Tibial artery (tissue), 4 donors: ENCODE measurements around the gene TMEM214.

ENCODE experiments used
- DNase-seq, 2 donors: peaks; one replicate each; pipeline ENCODE4 v3.0.0-alpha.2; 2019
- H3K27ac ChIP-seq, 2 donors: fragments of 200-600 bp; sonication (generic) in 1 of 2; 1 replicate in 1 of 2; 2 replicates in 1 of 2; pipeline ENCODE4 v1.5.1; 2018 to 2019; ENCODE audit warnings: mild to moderate bottlenecking in 1 of 2
- H3K27me3 ChIP-seq, 2 donors: fragments of 200-600 bp; sonication (generic) in 1 of 2; one replicate each; pipeline versions ENCODE4 v1.5.1 to v1.6.0; 2016 to 2019
- H3K36me3 ChIP-seq, 3 donors: fragments of 200-600 bp; sonication (generic) in 2 of 3; one replicate each; pipeline ENCODE4 v1.5.1; 2016 to 2019; ENCODE audit warnings: mild to moderate bottlenecking in 2 of 3
- H3K4me1 ChIP-seq, 4 donors: fragments of 200-600 bp; sonication (generic) in 2 of 4; 1 replicate in 3 of 4; 2 replicates in 1 of 4; pipeline ENCODE4 v1.5.1; 2016 to 2019
- H3K4me3 ChIP-seq, 2 donors: fragments of 200-600 bp; sonication (generic) in 1 of 2; 1 replicate in 1 of 2; 2 replicates in 1 of 2; pipeline ENCODE4 v1.5.1; 2018 to 2019; ENCODE audit warnings: mild to moderate bottlenecking in 2 of 2
- H3K9me3 ChIP-seq, 3 donors: fragments of 200-600 bp; sonication (generic) in 1 of 3; one replicate each; pipeline ENCODE4 v1.5.1; 2016 to 2019
- CTCF ChIP-seq, 2 experiments: fragments of 200-600 bp in 1 of 2; fragments of 450-650 bp in 1 of 2; IDR thresholded peaks; one replicate each; pipeline ENCODE4 v1.5.1; 2017 to 2019; ENCODE audit warnings: antibody characterized with exemption in 2 of 2, mild to moderate bottlenecking in 1 of 2, moderate library complexity in 1 of 2
- intact Hi-C: fragments of 100-400 bp; cut with DNase I; formaldehyde crosslinking; loops from one replicate; pipeline ENCODE4 v1.15.0; 2023; ENCODE audit warnings: low total_unique reads

TMEM214 gene

GRCh38 chr2:27029051-27029450 lies 3.7 kb upstream of the TMEM214 start:
- intact Hi-C loops, result no loop called here
- Histone ChIP-seq H3K27ac (no peak overlapping the region), H3K4me3 (no peak overlapping the region), H3K9me3 (no peaks in the 10 kb centered on the region), H3K27me3 (no peaks in the 10 kb centered on the region), H3K36me3 (peaks cover 0 to 43% (median 25%) of the 10 kb centered on the region in 3 donors), H3K4me1 (peaks cover 0 to 12% (median 5%) of the 10 kb centered on the region in 4 donors)
- peak in 1 of 2 donors; percentile 3 for DNase-seq
- no peak for TF ChIP-seq CTCF (IDR thresholded peaks at IDR 0.05)

GRCh38 chr2:27033253-27033852 lies 588 bp downstream of the TMEM214 start:
- Histone ChIP-seq H3K27me3 (no peaks in the 10 kb centered on the region), H3K9me3 (no peaks in the 10 kb centered on the region), H3K4me3 (peak overlapping the region; percentile 96 to 98), H3K4me1 (peaks cover 0 to 22% (median 16%) of the 10 kb centered on the region in 4 donors), H3K36me3 (peaks cover 26 to 39% (median 32%) of the 10 kb centered on the region in 3 donors), H3K27ac (peak overlapping the region; percentile 91)
- intact Hi-C loops, result loop anchor here (5.0 to 10.0 kb wide), 3 partner anchors 49 to 181 kb away; partner anchors contain the start of genes ATRAID, CAD, MAPRE3 and SLC5A6
- peak in 1 of 2 experiments; percentile 0 for TF ChIP-seq CTCF (IDR thresholded peaks at IDR 0.05)
- DNase-seq, result no peak

- H3K36me3 ChIP-seq, result peaks cover 50 to 70% (median 64%) of the 10 kb centered on the region in 3 donors
- intact Hi-C loops, result loop anchor here (10.0 kb wide), 1 partner anchor 177 kb away; the partner anchor contains the start of genes ATRAID, CAD and SLC5A6
- DNase-seq, result no peak
- H3K27ac ChIP-seq, result no peak overlapping the region
- H3K27me3 ChIP-seq, result no peaks in the 10 kb centered on the region
- peaks cover 0 to 24% (median 18%) of the 10 kb centered on the region in 4 donors for H3K4me1 ChIP-seq
- no peak overlapping the region for H3K4me3 ChIP-seq
- H3K9me3 ChIP-seq, result no peaks in the 10 kb centered on the region
- no peak for TF ChIP-seq CTCF (IDR thresholded peaks at IDR 0.05)
These were observed 5.2 kb downstream of the TMEM214 start for GRCh38 chr2:27038012-27038411.

GRCh38 chr2:27038631-27039339 lies 6.0 kb downstream of the TMEM214 start:
- DNase-seq, result no peak
- Histone ChIP-seq H3K9me3 (no peaks in the 10 kb centered on the region), H3K27me3 (no peaks in the 10 kb centered on the region), H3K27ac (no peak overlapping the region), H3K4me3 (no peak overlapping the region), H3K4me1 (peaks cover 0 to 19% (median 15%) of the 10 kb centered on the region in 4 donors), H3K36me3 (peaks cover 50 to 70% (median 64%) of the 10 kb centered on the region in 3 donors)
- intact Hi-C loops, result loop anchor here (10.0 kb wide), 1 partner anchor 176 kb away; the partner anchor contains the start of genes ATRAID, CAD and SLC5A6
- TF ChIP-seq CTCF (IDR thresholded peaks at IDR 0.05), result no peak

- Histone ChIP-seq H3K27me3 (no peaks in the 10 kb centered on the region), H3K36me3 (peaks cover 50 to 70% (median 64%) of the 10 kb centered on the region in 3 donors), H3K27ac (no peak overlapping the region), H3K4me1 (peaks cover 0 to 13% (median 9%) of the 10 kb centered on the region in 4 donors), H3K4me3 (no peak overlapping the region), H3K9me3 (no peaks in the 10 kb centered on the region)
- intact Hi-C loops, result loop anchor here (10.0 kb wide), 1 partner anchor 175 kb away; the partner anchor contains the start of genes ATRAID, CAD and SLC5A6
- TF ChIP-seq CTCF (IDR thresholded peaks at IDR 0.05), result no peak
- no peak for DNase-seq
These were observed 6.7 kb downstream of the TMEM214 start for GRCh38 chr2:27039426-27039825.
